ENCODE data around the gene TCF25.
"Not testable (repeated sequence)": the region's sequence is repeated elsewhere in the genome, so short reads cannot be mapped to it uniquely, and the experiment has no call there.

DNA sequence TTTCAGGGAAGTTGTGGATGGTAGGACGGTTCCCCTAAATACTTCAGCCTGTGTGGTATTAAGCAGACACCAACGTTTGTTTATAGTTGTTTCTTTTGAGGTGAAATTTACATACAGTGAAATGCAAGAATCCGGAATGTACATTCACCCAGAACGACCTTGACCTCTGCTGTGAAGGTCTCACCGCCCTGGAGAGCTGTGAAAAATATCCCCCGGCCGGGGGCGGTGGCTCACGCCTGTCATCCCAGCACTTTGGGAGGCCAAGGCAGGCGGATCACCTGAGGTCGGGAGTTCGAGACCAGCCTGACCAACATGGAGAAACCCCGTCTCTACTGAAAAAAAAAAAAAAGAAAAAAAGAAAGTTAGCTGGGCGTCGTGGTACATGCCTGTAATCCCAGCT, 36.9 kb upstream of the TCF25 start:
- TF ChIP-seq EZH2phosphoT487 (IDR thresholded peaks at IDR 0.05; ENCODE audit: low read depth, severe bottlenecking, unreplicated experiment); EZH2 (IDR thresholded peaks at IDR 0.05; ENCODE audit: borderline replicate concordance): not testable (repeated sequence)
- TF ChIP-seq, protein P1, sequence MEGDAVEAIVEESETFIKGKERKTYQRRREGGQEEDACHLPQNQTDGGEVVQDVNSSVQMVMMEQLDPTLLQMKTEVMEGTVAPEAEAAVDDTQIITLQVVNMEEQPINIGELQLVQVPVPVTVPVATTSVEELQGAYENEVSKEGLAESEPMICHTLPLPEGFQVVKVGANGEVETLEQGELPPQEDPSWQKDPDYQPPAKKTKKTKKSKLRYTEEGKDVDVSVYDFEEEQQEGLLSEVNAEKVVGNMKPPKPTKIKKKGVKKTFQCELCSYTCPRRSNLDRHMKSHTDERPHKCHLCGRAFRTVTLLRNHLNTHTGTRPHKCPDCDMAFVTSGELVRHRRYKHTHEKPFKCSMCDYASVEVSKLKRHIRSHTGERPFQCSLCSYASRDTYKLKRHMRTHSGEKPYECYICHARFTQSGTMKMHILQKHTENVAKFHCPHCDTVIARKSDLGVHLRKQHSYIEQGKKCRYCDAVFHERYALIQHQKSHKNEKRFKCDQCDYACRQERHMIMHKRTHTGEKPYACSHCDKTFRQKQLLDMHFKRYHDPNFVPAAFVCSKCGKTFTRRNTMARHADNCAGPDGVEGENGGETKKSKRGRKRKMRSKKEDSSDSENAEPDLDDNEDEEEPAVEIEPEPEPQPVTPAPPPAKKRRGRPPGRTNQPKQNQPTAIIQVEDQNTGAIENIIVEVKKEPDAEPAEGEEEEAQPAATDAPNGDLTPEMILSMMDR (IDR thresholded peaks at IDR 0.05; ENCODE audit: poor library complexity), result not testable (repeated sequence)

Data from hepatocyte (in vitro differentiated cells).